Astrocyte (in vitro differentiated cells and primary cell): ENCODE results near the gene MORC1.

ENCODE experiments used
- EZH2 ChIP-seq: IDR thresholded peaks from 2 replicates; pipeline ENCODE4 v1.6.1; 2012; ENCODE audit warnings: mild to moderate bottlenecking, low read length, inconsistent platforms; ENCODE audit not compliant: insufficient read depth
- TF ChIP-seq, protein P1 (sequence below): IDR thresholded peaks from 2 replicates; pipeline ENCODE4 v1.5.1; 2011; ENCODE audit warnings: low read depth, mild to moderate bottlenecking, inconsistent platforms, low read length, moderate library complexity; ENCODE audit not compliant: insufficient read depth

DNA sequence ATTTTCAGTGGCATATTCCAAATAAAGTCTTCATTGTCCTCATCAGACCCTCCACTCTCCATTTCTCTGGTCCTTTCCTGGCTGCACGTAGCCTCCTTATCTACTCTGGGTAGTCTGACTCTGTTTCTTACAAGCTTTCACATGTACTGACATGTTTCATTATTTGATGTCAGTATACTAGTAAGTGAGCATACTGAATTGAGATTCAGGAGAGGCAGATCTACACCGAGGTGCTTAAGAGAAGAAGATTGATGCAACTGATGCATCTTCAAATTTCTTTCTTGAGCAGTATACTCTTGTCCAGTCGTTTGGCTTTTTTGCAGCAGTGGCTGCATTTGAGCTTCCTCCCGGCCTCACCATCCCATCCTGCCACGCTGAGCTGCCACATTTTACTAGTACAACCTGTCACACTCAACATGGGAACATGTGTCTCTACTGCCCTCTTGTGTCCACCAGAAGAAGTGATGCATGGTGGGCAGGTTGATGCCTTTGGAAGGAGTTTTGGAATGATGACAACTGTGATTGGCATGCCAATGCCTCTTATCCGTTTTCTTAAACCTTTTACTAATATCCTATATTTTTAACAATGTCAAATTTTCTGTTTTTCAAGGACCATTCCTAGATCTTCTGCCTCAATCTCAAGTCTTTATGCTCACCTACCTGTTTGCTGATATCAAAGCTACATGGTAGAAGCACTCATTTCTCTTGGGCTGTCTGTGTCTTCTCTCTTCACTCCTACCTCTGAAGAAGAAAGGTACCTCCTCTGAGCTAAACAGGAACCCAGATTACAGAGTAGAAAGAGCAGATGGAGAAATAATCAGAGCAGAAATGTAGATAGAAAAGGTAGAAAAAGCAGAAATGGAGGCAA, 202.9 kb downstream of the MORC1 start:
- TF ChIP-seq, protein P1, sequence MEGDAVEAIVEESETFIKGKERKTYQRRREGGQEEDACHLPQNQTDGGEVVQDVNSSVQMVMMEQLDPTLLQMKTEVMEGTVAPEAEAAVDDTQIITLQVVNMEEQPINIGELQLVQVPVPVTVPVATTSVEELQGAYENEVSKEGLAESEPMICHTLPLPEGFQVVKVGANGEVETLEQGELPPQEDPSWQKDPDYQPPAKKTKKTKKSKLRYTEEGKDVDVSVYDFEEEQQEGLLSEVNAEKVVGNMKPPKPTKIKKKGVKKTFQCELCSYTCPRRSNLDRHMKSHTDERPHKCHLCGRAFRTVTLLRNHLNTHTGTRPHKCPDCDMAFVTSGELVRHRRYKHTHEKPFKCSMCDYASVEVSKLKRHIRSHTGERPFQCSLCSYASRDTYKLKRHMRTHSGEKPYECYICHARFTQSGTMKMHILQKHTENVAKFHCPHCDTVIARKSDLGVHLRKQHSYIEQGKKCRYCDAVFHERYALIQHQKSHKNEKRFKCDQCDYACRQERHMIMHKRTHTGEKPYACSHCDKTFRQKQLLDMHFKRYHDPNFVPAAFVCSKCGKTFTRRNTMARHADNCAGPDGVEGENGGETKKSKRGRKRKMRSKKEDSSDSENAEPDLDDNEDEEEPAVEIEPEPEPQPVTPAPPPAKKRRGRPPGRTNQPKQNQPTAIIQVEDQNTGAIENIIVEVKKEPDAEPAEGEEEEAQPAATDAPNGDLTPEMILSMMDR = peak; percentile 91
- no peak for TF ChIP-seq EZH2
